Measurements from ENCODE around the gene NOXRED1. TPM values are rescaled to one million over a fixed set of nuclear protein-coding genes. Genes with fewer than 3 reads are reported as not detected.

NOXRED1 gene
- total RNA-seq: 1 to 10 TPM in 1 of 5 experiments, under 1 TPM in 4; 0.32 to 1.1 (median 0.56) TPM
- not detected for polyA plus RNA-seq
- total RNA-seq: 0.40 reads per million

- CTCF ChIA-PET: no interaction called here
- H3K27me3 Mint-ChIP-seq: no peaks in the 10 kb centered on the region
Measured at GRCh38 chr14:77423423-77423822, at the start of gene NOXRED1. TSS of gene NOXRED1 (minus strand) at chr14:77423523. CDS start at chr14:77422889, 634 bp downstream.

GRCh38 chr14:77470224-77470870, 47.0 kb upstream of the NOXRED1 start:
- no peak overlapping the region for H3K4me3 ChIP-seq (ENCODE audit: low read length)
- no peak for ATAC-seq
- peaks cover 0 to 2% (median 0%) of the 10 kb centered on the region in 7 donors for H3K4me1 Mint-ChIP-seq
- CTCF ChIA-PET: interaction anchor here (0.6 kb wide), 1 partner anchor 144 kb away, joined by 4 read pairs; no protein-coding TSS in a partner anchor
- H3K36me3 Mint-ChIP-seq: peaks cover 7 to 28% (median 14%) of the 10 kb centered on the region in 5 donors
- no peak overlapping the region for H3K27ac ChIP-seq (ENCODE audit: low read depth, low read length)
- POLR2A ChIA-PET: no interaction called here
- no peaks in the 10 kb centered on the region for H3K9me3 ChIP-seq (ENCODE audit: control insufficient read depth in 2 of 3, low read length in 3 of 3)
- H3K9me3 Mint-ChIP-seq: no peaks in the 10 kb centered on the region
- H3K27ac Mint-ChIP-seq: no peak overlapping the region
- H3K4me1 ChIP-seq (ENCODE audit: control insufficient read depth in 2 of 2, insufficient read depth in 2 of 2, low read length in 2 of 2): no peaks in the 10 kb centered on the region
- H3K36me3 ChIP-seq (ENCODE audit: control insufficient read depth in 2 of 3, insufficient read depth in 3 of 3, low read length in 3 of 3): peaks cover 13 to 42% (median 14%) of the 10 kb centered on the region in 3 experiments
- intact Hi-C loops (cut with micrococcal nuclease): no loop called here
- no peaks in the 10 kb centered on the region for H3K27me3 Mint-ChIP-seq
- DNase-seq: no peak
- H3K4me3 Mint-ChIP-seq: no peak overlapping the region
- no peaks in the 10 kb centered on the region for H3K27me3 ChIP-seq (ENCODE audit: control insufficient read depth in 2 of 2, insufficient read depth in 2 of 2, low read length in 2 of 2)

More at GRCh38 chr14:77423423-77423822, at the start of gene NOXRED1:
- POLR2A ChIA-PET: no interaction called here
- H3K36me3 Mint-ChIP-seq: peaks cover 45 to 78% (median 75%) of the 10 kb centered on the region in 5 donors
- H3K36me3 ChIP-seq (ENCODE audit: control insufficient read depth in 2 of 3, insufficient read depth in 3 of 3, low read length in 3 of 3): peaks cover 0 to 65% (median 6%) of the 10 kb centered on the region in 3 experiments
- H3K27ac Mint-ChIP-seq: no peak within 1 kb of the TSS
- peaks cover 0 to 1% (median 0%) of the 10 kb centered on the region in 7 donors for H3K4me1 Mint-ChIP-seq
- no peaks in the 10 kb centered on the region for H3K27me3 ChIP-seq (ENCODE audit: control insufficient read depth in 2 of 2, insufficient read depth in 2 of 2, low read length in 2 of 2)
- H3K27ac ChIP-seq (ENCODE audit: low read depth, low read length): no peak within 1 kb of the TSS
- peaks cover 0 to 19% (median 0%) of the 10 kb centered on the region in 3 experiments for H3K9me3 ChIP-seq (ENCODE audit: control insufficient read depth in 2 of 3, low read length in 3 of 3)
- peaks cover 6 to 45% (median 16%) of the 10 kb centered on the region in 11 donors for H3K9me3 Mint-ChIP-seq
- ATAC-seq: no peak
- no peak for DNase-seq
- H3K4me3 ChIP-seq (ENCODE audit: low read length): no peak within 1 kb of the TSS
- no peak within 1 kb of the TSS for H3K4me3 Mint-ChIP-seq
- no peaks in the 10 kb centered on the region for H3K4me1 ChIP-seq (ENCODE audit: control insufficient read depth in 2 of 2, insufficient read depth in 2 of 2, low read length in 2 of 2)
- intact Hi-C loops (cut with micrococcal nuclease): no loop called here

DNA sequence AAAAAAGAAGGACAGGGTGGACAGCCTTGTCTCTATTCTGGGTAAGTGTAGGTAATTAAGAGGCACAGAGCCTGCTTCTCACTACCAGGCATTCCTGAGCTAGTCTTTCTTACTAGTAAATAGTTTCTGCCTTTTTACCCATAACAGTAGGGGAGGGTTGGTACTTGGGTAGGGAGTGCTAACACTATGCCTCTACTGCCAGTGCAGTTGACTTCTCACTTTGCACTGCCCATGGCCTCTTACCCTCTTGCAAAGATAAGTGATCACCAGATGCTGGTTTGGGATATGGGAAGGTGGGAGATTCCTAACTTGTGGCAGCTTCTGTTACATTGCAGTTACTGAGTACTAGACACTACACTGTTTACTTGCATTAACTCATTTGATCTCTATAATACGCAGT, 46.2 kb upstream of the NOXRED1 start:
- no peaks in the 10 kb centered on the region for H3K9me3 ChIP-seq (ENCODE audit: control insufficient read depth in 2 of 3, low read length in 3 of 3)
- no peaks in the 10 kb centered on the region for H3K9me3 Mint-ChIP-seq
- H3K4me3 ChIP-seq (ENCODE audit: low read length): no peak overlapping the region
- no peak for DNase-seq
- H3K27ac Mint-ChIP-seq: peak overlapping the region in 1 of 9 donors; percentile 32
- H3K36me3 ChIP-seq (ENCODE audit: control insufficient read depth in 2 of 3, insufficient read depth in 3 of 3, low read length in 3 of 3): peaks cover 13 to 50% (median 16%) of the 10 kb centered on the region in 3 experiments
- peaks cover 0 to 2% (median 0%) of the 10 kb centered on the region in 7 donors for H3K4me1 Mint-ChIP-seq
- ChIA-PET POLR2A (no interaction called here), CTCF (no interaction called here)
- ATAC-seq: no peak
- peaks cover 10 to 36% (median 17%) of the 10 kb centered on the region in 5 donors for H3K36me3 Mint-ChIP-seq
- H3K27ac ChIP-seq (ENCODE audit: low read depth, low read length): no peak overlapping the region
- H3K27me3 ChIP-seq (ENCODE audit: control insufficient read depth in 2 of 2, insufficient read depth in 2 of 2, low read length in 2 of 2): no peaks in the 10 kb centered on the region
- no peaks in the 10 kb centered on the region for H3K27me3 Mint-ChIP-seq
- H3K4me1 ChIP-seq (ENCODE audit: control insufficient read depth in 2 of 2, insufficient read depth in 2 of 2, low read length in 2 of 2): no peaks in the 10 kb centered on the region
- intact Hi-C loops (cut with micrococcal nuclease): no loop called here
- no peak overlapping the region for H3K4me3 Mint-ChIP-seq

DNA sequence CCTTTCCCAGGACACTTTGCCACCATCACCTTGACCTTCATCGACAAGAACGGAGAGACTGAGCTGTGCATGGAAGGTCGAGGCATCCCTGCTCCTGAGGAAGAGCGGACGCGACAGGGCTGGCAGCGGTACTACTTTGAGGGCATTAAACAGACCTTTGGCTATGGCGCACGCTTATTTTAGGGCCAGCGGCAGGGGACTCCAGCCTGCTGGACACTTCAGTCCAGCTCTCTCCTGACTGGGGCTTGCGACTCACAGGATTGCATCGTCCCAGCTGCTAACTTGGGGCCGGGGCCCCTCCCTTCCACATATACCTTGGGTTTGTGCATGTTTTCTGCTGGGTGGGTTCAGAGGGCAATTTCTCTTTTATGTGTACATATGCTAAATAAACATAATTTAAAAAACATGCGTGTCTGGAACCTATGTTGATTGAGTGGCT, 45.8 kb upstream of the NOXRED1 start:
- DNase-seq (no peak), ATAC-seq (no peak)
- Mint-ChIP-seq H3K4me1 (no peaks in the 10 kb centered on the region), H3K4me3 (no peak overlapping the region), H3K9me3 (no peaks in the 10 kb centered on the region), H3K27ac (peak overlapping the region in 1 of 9 donors; percentile 46), H3K27me3 (no peaks in the 10 kb centered on the region), H3K36me3 (peaks cover 10 to 39% (median 17%) of the 10 kb centered on the region in 5 donors)
- Histone ChIP-seq H3K4me1 (ENCODE audit: control insufficient read depth in 2 of 2, insufficient read depth in 2 of 2, low read length in 2 of 2) (no peaks in the 10 kb centered on the region), H3K4me3 (ENCODE audit: low read length) (no peak overlapping the region), H3K9me3 (ENCODE audit: control insufficient read depth in 2 of 3, low read length in 3 of 3) (no peaks in the 10 kb centered on the region), H3K27ac (ENCODE audit: low read depth, low read length) (no peak overlapping the region), H3K27me3 (ENCODE audit: control insufficient read depth in 2 of 2, insufficient read depth in 2 of 2, low read length in 2 of 2) (no peaks in the 10 kb centered on the region), H3K36me3 (ENCODE audit: control insufficient read depth in 2 of 3, insufficient read depth in 3 of 3, low read length in 3 of 3) (peaks cover 13 to 55% (median 16%) of the 10 kb centered on the region in 3 experiments)
- ChIA-PET POLR2A (no interaction called here), CTCF (no interaction called here)
- intact Hi-C loops (cut with micrococcal nuclease): no loop called here

DNA sequence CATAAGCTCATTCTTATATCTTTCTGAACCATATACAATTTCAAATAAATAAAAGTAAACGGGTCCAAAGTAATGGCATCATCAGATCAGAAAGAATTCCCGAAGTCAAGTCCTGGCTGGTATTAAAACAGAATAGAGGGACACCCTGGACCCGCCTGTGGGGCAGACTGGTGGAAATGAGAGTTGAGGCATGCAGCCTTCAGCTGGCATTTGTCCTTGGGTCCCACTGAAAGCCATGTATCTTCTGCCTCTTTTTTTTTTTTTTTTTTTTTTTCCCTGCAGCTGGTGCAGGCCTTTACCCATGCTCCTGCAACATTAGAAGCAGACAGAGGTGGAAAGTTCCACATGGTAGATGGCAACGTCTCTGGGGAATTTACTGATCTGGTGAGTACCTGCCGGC, 44.5 kb upstream of the NOXRED1 start:
- Mint-ChIP-seq H3K36me3 (peaks cover 10 to 46% (median 22%) of the 10 kb centered on the region in 5 donors), H3K4me1 (no peaks in the 10 kb centered on the region), H3K27me3 (no peaks in the 10 kb centered on the region), H3K9me3 (no peaks in the 10 kb centered on the region), H3K4me3 (no peak overlapping the region), H3K27ac (no peak overlapping the region)
- ChIA-PET CTCF (interaction anchor here (1.0 kb wide), 1 partner anchor 10 kb away, joined by 3 read pairs; no protein-coding TSS in a partner anchor), POLR2A (no interaction called here)
- intact Hi-C loops (cut with micrococcal nuclease): no loop called here
- no peaks in the 10 kb centered on the region for H3K27me3 ChIP-seq (ENCODE audit: control insufficient read depth in 2 of 2, insufficient read depth in 2 of 2, low read length in 2 of 2)
- H3K9me3 ChIP-seq (ENCODE audit: control insufficient read depth in 2 of 3, low read length in 3 of 3): no peaks in the 10 kb centered on the region
- peaks cover 17 to 68% (median 19%) of the 10 kb centered on the region in 3 experiments for H3K36me3 ChIP-seq (ENCODE audit: control insufficient read depth in 2 of 3, insufficient read depth in 3 of 3, low read length in 3 of 3)
- no peak for DNase-seq
- ATAC-seq: no peak
- no peak overlapping the region for H3K4me3 ChIP-seq (ENCODE audit: low read length)
- H3K4me1 ChIP-seq (ENCODE audit: control insufficient read depth in 2 of 2, insufficient read depth in 2 of 2, low read length in 2 of 2): no peaks in the 10 kb centered on the region
- H3K27ac ChIP-seq (ENCODE audit: low read depth, low read length): no peak overlapping the region

DNA sequence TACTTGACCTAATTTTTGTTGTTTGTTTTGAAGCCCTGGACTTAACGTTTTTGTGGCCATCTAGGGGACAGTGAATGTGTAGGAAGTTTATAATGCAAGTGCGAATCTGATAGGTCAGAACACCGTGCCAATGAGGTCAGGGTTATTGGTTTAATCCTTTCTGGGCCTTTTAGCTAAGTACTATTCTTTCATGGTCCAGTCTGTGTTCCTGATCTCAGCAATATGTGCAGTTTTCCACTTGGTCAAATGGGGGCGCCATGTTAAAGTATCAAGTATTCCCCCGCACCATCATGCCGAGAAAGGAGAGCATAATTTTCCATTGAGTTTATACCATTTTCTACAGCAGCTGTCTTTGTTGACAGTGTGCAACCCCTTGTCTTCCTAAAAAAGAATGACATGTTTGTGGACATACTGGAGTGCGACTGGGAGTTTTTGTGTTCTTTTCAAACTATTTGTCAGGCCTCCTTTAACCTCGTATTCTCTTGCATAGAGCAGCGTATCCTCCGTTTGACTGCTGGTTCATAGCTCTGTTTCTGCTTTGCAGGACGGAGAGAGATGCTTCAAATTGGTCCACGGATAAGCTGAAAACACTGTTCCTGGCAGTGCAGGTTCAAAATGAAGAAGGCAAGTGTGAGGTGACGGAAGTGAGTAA, 35.9 kb upstream of the NOXRED1 start:
- Histone ChIP-seq H3K27me3 (ENCODE audit: control insufficient read depth in 2 of 2, insufficient read depth in 2 of 2, low read length in 2 of 2) (no peaks in the 10 kb centered on the region), H3K4me1 (ENCODE audit: control insufficient read depth in 2 of 2, insufficient read depth in 2 of 2, low read length in 2 of 2) (peaks cover 20 to 26% of the 10 kb centered on the region in 2 donors), H3K36me3 (ENCODE audit: control insufficient read depth in 2 of 3, insufficient read depth in 3 of 3, low read length in 3 of 3) (peaks cover 6 to 51% (median 16%) of the 10 kb centered on the region in 3 experiments), H3K4me3 (ENCODE audit: low read length) (peak overlapping the region; percentile 100), H3K9me3 (ENCODE audit: control insufficient read depth in 2 of 3, low read length in 3 of 3) (no peaks in the 10 kb centered on the region), H3K27ac (ENCODE audit: low read depth, low read length) (peak overlapping the region; percentile 82)
- ChIA-PET CTCF (interaction anchor here (0.8 to 1.5 kb wide), 2 partner anchors 143 to 287 kb away, joined by 3 to 6 read pairs; no protein-coding TSS in a partner anchor), POLR2A (interaction anchor here (0.6 to 1.9 kb wide), 5 partner anchors 82 to 301 kb away, joined by 3 to 7 read pairs (median 3); partner anchors contain the start of genes GSTZ1, POMT2, SAMD15 and TMED8)
- ATAC-seq (no peak), DNase-seq (peak in 8 of 9 donors; percentile 23 to 59 (median 47))
- H3K27ac Mint-ChIP-seq: peak overlapping the region; percentile 66 to 100 (median 97)
- peaks cover 3 to 34% (median 25%) of the 10 kb centered on the region in 5 donors for H3K36me3 Mint-ChIP-seq
- H3K4me3 Mint-ChIP-seq: peak overlapping the region; percentile 96 to 100 (median 100)
- intact Hi-C loops (cut with micrococcal nuclease): loop anchor here (5.0 to 10.0 kb wide), 4 partner anchors 157 to 1307 kb away; partner anchors contain the start of gene GPATCH2L (in 1 of the 2)
- H3K27me3 Mint-ChIP-seq: no peaks in the 10 kb centered on the region
- H3K9me3 Mint-ChIP-seq: peaks cover 0 to 2% (median 0%) of the 10 kb centered on the region in 11 donors
- H3K4me1 Mint-ChIP-seq: peaks cover 22 to 57% (median 47%) of the 10 kb centered on the region in 7 donors

Data from naive thymus-derived CD4-positive, alpha-beta T cell (primary cell).